ENCODE data around the gene MAPK1IP1L. TPM values are rescaled to one million over a fixed set of nuclear protein-coding genes. Genes with fewer than 3 reads are reported as not detected.
A peak's percentile ranks its signal among the peaks of the same experiment; 100 is the strongest.

The MAPK1IP1L gene
- total RNA-seq (ENCODE audit: low replicate concordance) = 72.6 and 125 TPM in 2 replicates

GRCh38 chr14:55051423-55052268 lies at the start of gene MAPK1IP1L:
Gene MAPK1IP1L, plus strand, starts transcription at chr14:55051647. Its CDS starts 10,037 bp downstream, at chr14:55061684.
- H3K27ac Mint-ChIP-seq = peak within 1 kb of the TSS; percentile 100
- H3K9me3 Mint-ChIP-seq = peaks cover 11% of the 10 kb centered on the region
- peak within 1 kb of the TSS; percentile 79 for H3K4me2 ChIP-seq
- peaks cover 3% of the 10 kb centered on the region for H3K27me3 Mint-ChIP-seq (ENCODE audit: insufficient read depth, low read depth)
- H3K36me3 Mint-ChIP-seq = peaks cover 36% of the 10 kb centered on the region
- peak within 1 kb of the TSS; percentile 97 for H3K4me3 Mint-ChIP-seq
- H3K27me3 ChIP-seq = no peaks in the 10 kb centered on the region
- H3F3A ChIP-seq (ENCODE audit: low read depth) = peaks cover 20% of the 10 kb centered on the region
- H3K4me3 ChIP-seq = peak within 1 kb of the TSS; percentile 94
- peak; percentile 96 for DNase-seq (ENCODE audit: low spot score)
- no peaks in the 10 kb centered on the region for H3K9me3 ChIP-seq (ENCODE audit: low read depth)
- peaks cover 51% of the 10 kb centered on the region for H3K79me2 ChIP-seq (ENCODE audit: low read depth)
- peak within 1 kb of the TSS; percentile 100 for H3K27ac ChIP-seq
- H3K36me3 ChIP-seq = peaks cover 20% of the 10 kb centered on the region
- peak within 1 kb of the TSS; percentile 99 for H2AFZ ChIP-seq (replicated peaks)
- peaks cover 23% of the 10 kb centered on the region for H3K4me1 ChIP-seq
- H3K4me1 Mint-ChIP-seq = peaks cover 23% of the 10 kb centered on the region
- peaks cover 14% of the 10 kb centered on the region for H4K20me1 ChIP-seq (ENCODE audit: low read depth)
- peak within 1 kb of the TSS; percentile 99 for H3K9ac ChIP-seq
- TF ChIP-seq EZH2phosphoT487 (IDR thresholded peaks at IDR 0.05) (no peak), EZH2 (IDR thresholded peaks at IDR 0.05) (no peak)
- TF ChIP-seq, protein P1, sequence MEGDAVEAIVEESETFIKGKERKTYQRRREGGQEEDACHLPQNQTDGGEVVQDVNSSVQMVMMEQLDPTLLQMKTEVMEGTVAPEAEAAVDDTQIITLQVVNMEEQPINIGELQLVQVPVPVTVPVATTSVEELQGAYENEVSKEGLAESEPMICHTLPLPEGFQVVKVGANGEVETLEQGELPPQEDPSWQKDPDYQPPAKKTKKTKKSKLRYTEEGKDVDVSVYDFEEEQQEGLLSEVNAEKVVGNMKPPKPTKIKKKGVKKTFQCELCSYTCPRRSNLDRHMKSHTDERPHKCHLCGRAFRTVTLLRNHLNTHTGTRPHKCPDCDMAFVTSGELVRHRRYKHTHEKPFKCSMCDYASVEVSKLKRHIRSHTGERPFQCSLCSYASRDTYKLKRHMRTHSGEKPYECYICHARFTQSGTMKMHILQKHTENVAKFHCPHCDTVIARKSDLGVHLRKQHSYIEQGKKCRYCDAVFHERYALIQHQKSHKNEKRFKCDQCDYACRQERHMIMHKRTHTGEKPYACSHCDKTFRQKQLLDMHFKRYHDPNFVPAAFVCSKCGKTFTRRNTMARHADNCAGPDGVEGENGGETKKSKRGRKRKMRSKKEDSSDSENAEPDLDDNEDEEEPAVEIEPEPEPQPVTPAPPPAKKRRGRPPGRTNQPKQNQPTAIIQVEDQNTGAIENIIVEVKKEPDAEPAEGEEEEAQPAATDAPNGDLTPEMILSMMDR (IDR thresholded peaks at IDR 0.05) = peak; percentile 96

GRCh38 chr14:55005071-55005470 lies 46.4 kb upstream of the MAPK1IP1L start:
- no peaks in the 10 kb centered on the region for H3K4me1 ChIP-seq

DNA sequence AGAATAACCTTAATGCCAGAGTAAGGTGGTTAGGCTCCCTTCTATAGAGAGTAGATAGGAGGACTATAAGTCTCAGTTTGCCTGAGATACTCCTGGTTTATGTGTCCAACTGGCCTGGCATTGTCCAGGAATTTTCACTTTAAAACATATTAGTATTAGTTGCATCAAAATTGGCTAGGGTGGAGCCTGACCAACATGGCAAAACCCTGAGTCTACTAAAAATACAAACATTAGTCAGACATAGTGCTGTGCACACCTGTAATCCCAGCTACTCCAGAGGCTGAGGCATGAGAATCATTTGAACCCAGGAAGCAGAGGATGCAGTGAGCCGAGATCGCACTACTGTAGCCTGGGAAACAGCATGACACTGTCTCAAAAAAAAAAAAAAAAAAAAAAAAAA lies 36.4 kb upstream of the MAPK1IP1L start:
- Mint-ChIP-seq H3K4me3 (no peak overlapping the region), H3K4me1 (no peaks in the 10 kb centered on the region), H3K27me3 (ENCODE audit: insufficient read depth, low read depth) (no peaks in the 10 kb centered on the region), H3K27ac (no peak overlapping the region), H3K9me3 (no peaks in the 10 kb centered on the region), H3K36me3 (peaks cover 29% of the 10 kb centered on the region)
- no peak overlapping the region for H3K4me3 ChIP-seq
- no peak overlapping the region for H3K9ac ChIP-seq
- no peaks in the 10 kb centered on the region for H3K4me1 ChIP-seq
- H2AFZ ChIP-seq (replicated peaks) = no peak overlapping the region
- H3K9me3 ChIP-seq (ENCODE audit: low read depth) = no peaks in the 10 kb centered on the region
- H3F3A ChIP-seq (ENCODE audit: low read depth) = no peaks in the 10 kb centered on the region
- peaks cover 33% of the 10 kb centered on the region for H3K36me3 ChIP-seq
- no peaks in the 10 kb centered on the region for H3K27me3 ChIP-seq
- H4K20me1 ChIP-seq (ENCODE audit: low read depth) = peaks cover 5% of the 10 kb centered on the region
- H3K4me2 ChIP-seq = no peak overlapping the region
- DNase-seq (ENCODE audit: low spot score) = no peak
- peaks cover 89% of the 10 kb centered on the region for H3K79me2 ChIP-seq (ENCODE audit: low read depth)
- TF ChIP-seq, protein P1 (IDR thresholded peaks at IDR 0.05) = no peak
- TF ChIP-seq EZH2 (IDR thresholded peaks at IDR 0.05) = no peak
- no peak for TF ChIP-seq EZH2phosphoT487 (IDR thresholded peaks at IDR 0.05)
- H3K27ac ChIP-seq = no peak overlapping the region

More at GRCh38 chr14:55005071-55005470, 46.4 kb upstream of the MAPK1IP1L start:
- no peaks in the 10 kb centered on the region for H3K4me1 Mint-ChIP-seq
- H3K27me3 ChIP-seq = no peaks in the 10 kb centered on the region
- no peak overlapping the region for H3K4me3 ChIP-seq
- H3K27ac Mint-ChIP-seq = no peak overlapping the region
- no peak for DNase-seq (ENCODE audit: low spot score)
- H3K4me3 Mint-ChIP-seq = no peak overlapping the region
- H3K79me2 ChIP-seq (ENCODE audit: low read depth) = no peaks in the 10 kb centered on the region
- no peak overlapping the region for H3K9ac ChIP-seq
- no peak overlapping the region for H3K4me2 ChIP-seq
- H3F3A ChIP-seq (ENCODE audit: low read depth) = no peaks in the 10 kb centered on the region
- H3K27ac ChIP-seq = no peak overlapping the region
- no peaks in the 10 kb centered on the region for H3K9me3 ChIP-seq (ENCODE audit: low read depth)
- no peak overlapping the region for H2AFZ ChIP-seq (replicated peaks)
- no peaks in the 10 kb centered on the region for H4K20me1 ChIP-seq (ENCODE audit: low read depth)
- TF ChIP-seq, protein P1 (IDR thresholded peaks at IDR 0.05) = no peak
- no peak for TF ChIP-seq EZH2 (IDR thresholded peaks at IDR 0.05)
- no peak for TF ChIP-seq EZH2phosphoT487 (IDR thresholded peaks at IDR 0.05)
- H3K36me3 Mint-ChIP-seq = peaks cover 24% of the 10 kb centered on the region
- no peaks in the 10 kb centered on the region for H3K27me3 Mint-ChIP-seq (ENCODE audit: insufficient read depth, low read depth)
- H3K36me3 ChIP-seq = peaks cover 41% of the 10 kb centered on the region
- H3K9me3 Mint-ChIP-seq = no peaks in the 10 kb centered on the region
